ENCODE results near the gene PEA15.

DNA sequence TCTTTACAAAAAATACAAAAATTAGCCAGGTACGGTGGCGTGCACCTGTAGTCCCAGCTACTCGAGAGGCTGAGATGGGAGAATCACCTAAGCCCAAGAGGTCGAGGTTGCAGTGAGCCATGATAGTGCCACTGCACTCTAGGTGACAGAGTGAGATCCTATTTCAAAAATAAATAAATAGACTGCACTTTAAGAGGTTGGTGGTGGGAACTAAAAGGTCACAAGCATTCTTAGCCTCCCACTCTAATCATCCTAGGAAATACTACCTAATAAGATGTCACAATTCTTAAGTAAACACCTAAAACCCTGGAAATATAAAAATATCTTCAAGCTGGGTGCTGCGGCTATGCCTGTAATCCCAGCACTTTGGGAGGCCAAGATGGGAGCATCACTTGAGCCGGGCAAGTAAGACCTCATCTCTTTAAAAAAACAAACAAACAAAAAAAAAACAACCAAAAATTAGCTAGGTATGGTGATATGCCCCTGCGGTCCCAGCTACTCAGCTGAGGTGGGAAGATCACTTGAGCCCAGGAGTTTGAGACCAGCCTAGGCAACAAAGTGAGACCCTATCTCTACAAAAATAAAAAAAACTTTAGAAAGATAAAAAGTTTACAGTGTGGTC lies 53.1 kb downstream of the PEA15 start:
- TF ChIP-seq, protein P1, sequence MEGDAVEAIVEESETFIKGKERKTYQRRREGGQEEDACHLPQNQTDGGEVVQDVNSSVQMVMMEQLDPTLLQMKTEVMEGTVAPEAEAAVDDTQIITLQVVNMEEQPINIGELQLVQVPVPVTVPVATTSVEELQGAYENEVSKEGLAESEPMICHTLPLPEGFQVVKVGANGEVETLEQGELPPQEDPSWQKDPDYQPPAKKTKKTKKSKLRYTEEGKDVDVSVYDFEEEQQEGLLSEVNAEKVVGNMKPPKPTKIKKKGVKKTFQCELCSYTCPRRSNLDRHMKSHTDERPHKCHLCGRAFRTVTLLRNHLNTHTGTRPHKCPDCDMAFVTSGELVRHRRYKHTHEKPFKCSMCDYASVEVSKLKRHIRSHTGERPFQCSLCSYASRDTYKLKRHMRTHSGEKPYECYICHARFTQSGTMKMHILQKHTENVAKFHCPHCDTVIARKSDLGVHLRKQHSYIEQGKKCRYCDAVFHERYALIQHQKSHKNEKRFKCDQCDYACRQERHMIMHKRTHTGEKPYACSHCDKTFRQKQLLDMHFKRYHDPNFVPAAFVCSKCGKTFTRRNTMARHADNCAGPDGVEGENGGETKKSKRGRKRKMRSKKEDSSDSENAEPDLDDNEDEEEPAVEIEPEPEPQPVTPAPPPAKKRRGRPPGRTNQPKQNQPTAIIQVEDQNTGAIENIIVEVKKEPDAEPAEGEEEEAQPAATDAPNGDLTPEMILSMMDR (IDR thresholded peaks at IDR 0.05): no peak
- TF ChIP-seq ZFX (IDR thresholded peaks at IDR 0.05; ENCODE audit: borderline replicate concordance): no peak
